Pancreas (tissue), 10 donors: ENCODE measurements around the gene INPP5K. TPM values are rescaled to one million over a fixed set of nuclear protein-coding genes. Genes with fewer than 3 reads are reported as not detected.

Source experiments
- ATAC-seq, 4 donors: fragments of 200-7000 bp; cut with Tn5 transposase; one replicate each; pipeline versions ENCODE4 v1.8.0 to v1.9.1; 2020; ENCODE audit warnings: mild to moderate bottlenecking in 4 of 4, moderate library complexity in 4 of 4
- DNase-seq, 6 donors: peaks; one replicate each; pipeline ENCODE4 v3.0.0-alpha.2; 2020
- FAIRE-seq: peaks from 2 replicates; lab custom pipeline; 2012; peaks lifted over from hg19 to GRCh38; lab: Jason Lieb, UNC
- H3K27ac ChIP-seq, 4 donors: fragments of 200-600 bp; sonication (generic); 1 replicate in 3 of 4; 2 replicates in 1 of 4; pipeline versions ENCODE4 v1.5.0 to v1.8.0; 2020
- H3K27me3 ChIP-seq, 4 donors: fragments of 200-600 bp; one replicate each; pipeline ENCODE4 v1.8.0; 2021
- H3K36me3 ChIP-seq, 3 donors: fragments of 200-600 bp; sonication (generic) in 1 of 3; one replicate each; pipeline versions ENCODE4 v1.5.0 to v1.8.0; 2020 to 2021
- H3K4me1 ChIP-seq, 3 donors: fragments of 200-600 bp; one replicate each; pipeline ENCODE4 v1.8.0; 2021
- H3K4me3 ChIP-seq, 4 donors: fragments of 200-600 bp; sonication (generic) in 2 of 4; one replicate each; pipeline versions ENCODE4 v1.5.0 to v1.8.0; 2020 to 2021
- H3K9me3 ChIP-seq, 4 donors: fragments of 200-600 bp; one replicate each; pipeline ENCODE4 v1.8.0; 2021
- WGBS, 2 donors: extraction: QIAGEN DNeasy Blood & Tissue Kit; methylation state at CpG; one replicate each; pipeline ENCODE4 v1.1.7; 2013; 5-methylcytosine and 5-hydroxymethylcytosine counted together
- intact Hi-C, 3 donors: fragments of 100-400 bp; cut with DNase I; formaldehyde crosslinking; loops; one replicate each; pipeline versions ENCODE4 v1.11.1 to v1.14.2; 2022
- polyA plus RNA-seq, 2 donors: library from polyadenylated mRNA; stranded (reverse); fragments of 200-250 nt; gene quantifications; one replicate each; pipeline ENCODE4 v1.2.3, GENCODE V29; 2013
- total RNA-seq, 6 donors: library from RNA; stranded (reverse); fragmentation: NEBNext Ultra II Directional in 4 of 6; extraction: Animal tissue kit (Norgen Biotek cat#: 25700) in 4 of 6; gene quantifications; one replicate each; pipeline versions ENCODE4 v1.2.1 to v1.2.4, GENCODE V29; 2021 to 2023
- TF ChIP-seq, protein P1 (sequence below), 4 donors: fragments of 200-600 bp; sonication (generic) in 3 of 4; IDR thresholded peaks; one replicate each; pipeline versions ENCODE4 v1.5.0 to v1.8.0; 2021; ENCODE audit warnings: antibody characterized with exemption in 4 of 4
- donor health status: healthy with polysubstance abuse.
- donor health status: DM: no; HTN: no; CAD: no; lungs with moderate emphysema.
- donor health status: DM: no; HTN: no; CAD: no.
- donor health status: control.
- donor health status: control.
- donor health status: Bipolar disorder and iron deficiency.
- donor health status: DM: yes; HTN: yes; CAD: no.
- donor health status: DM: no; HTN: no; CAD: no.
- donor health status: DM: no; HTN: no; CAD: no.
- donor health status: DM: yes; HTN: yes; CAD: no.

Gene INPP5K
- total and polyA plus RNA-seq, 8 donors, result 13.2 to 24.4 (median 17.8) TPM

DNA sequence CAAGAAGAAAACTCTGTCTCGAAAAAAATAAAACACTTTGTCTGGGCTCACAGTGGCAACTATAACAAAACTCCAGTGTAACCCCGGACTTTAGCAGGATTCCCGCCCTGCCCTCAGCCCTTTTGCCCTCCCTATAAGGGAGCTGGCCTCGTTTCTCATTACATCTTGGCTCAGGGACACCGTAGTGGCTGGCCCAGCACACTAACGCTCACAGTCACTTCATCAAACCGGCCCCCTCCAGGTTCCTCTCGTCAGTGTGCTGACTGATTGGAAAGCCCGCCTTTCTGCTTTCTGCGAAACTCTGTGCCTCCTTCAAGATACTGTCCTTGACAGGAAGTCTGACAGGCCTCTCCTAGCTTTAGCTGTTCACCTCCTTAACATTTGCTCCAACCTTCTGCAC, 12.7 kb downstream of the INPP5K start:
- no peak for ATAC-seq

DNA sequence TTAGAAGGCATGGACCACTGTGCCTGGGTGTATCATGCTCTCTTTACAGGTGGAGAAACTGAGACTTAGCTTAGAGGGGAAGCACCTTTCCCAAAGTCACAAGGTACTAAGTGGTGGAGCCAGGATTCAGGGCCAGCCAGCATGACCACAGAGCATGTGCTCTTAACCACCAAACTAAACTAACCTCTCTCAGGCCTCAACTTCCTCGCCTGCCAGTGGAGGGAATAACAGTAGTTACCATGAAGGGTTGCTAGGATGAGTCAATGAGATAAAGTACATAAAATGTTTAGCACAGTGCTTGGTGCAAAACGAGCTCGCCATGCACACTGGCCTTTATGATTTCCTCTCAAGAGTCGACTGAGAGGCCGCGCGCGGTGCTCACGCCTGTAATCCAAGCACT, 17.5 kb downstream of the INPP5K start:
- TF ChIP-seq, protein P1, sequence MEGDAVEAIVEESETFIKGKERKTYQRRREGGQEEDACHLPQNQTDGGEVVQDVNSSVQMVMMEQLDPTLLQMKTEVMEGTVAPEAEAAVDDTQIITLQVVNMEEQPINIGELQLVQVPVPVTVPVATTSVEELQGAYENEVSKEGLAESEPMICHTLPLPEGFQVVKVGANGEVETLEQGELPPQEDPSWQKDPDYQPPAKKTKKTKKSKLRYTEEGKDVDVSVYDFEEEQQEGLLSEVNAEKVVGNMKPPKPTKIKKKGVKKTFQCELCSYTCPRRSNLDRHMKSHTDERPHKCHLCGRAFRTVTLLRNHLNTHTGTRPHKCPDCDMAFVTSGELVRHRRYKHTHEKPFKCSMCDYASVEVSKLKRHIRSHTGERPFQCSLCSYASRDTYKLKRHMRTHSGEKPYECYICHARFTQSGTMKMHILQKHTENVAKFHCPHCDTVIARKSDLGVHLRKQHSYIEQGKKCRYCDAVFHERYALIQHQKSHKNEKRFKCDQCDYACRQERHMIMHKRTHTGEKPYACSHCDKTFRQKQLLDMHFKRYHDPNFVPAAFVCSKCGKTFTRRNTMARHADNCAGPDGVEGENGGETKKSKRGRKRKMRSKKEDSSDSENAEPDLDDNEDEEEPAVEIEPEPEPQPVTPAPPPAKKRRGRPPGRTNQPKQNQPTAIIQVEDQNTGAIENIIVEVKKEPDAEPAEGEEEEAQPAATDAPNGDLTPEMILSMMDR (IDR thresholded peaks at IDR 0.05), result no peak
- no peaks in the 10 kb centered on the region for H3K36me3 ChIP-seq
- no peak overlapping the region for H3K27ac ChIP-seq
- no peak for DNase-seq
- no peaks in the 10 kb centered on the region for H3K9me3 ChIP-seq
- WGBS, 2 donors, result 84 to 85% methylated on average over 9 of the region's 9 CpGs
- H3K4me3 ChIP-seq, result no peak overlapping the region
- H3K27me3 ChIP-seq, result no peaks in the 10 kb centered on the region
- no peaks in the 10 kb centered on the region for H3K4me1 ChIP-seq
- FAIRE-seq, result no peak
- ATAC-seq, result no peak
- intact Hi-C loops, result no loop called here

More for the DNA sequence above, 12.7 kb downstream of the INPP5K start:
- Histone ChIP-seq H3K27me3 (no peaks in the 10 kb centered on the region), H3K4me1 (no peaks in the 10 kb centered on the region), H3K9me3 (no peaks in the 10 kb centered on the region), H3K27ac (no peak overlapping the region), H3K36me3 (peaks cover 0 to 3% (median 0%) of the 10 kb centered on the region in 3 donors), H3K4me3 (no peak overlapping the region)
- DNase-seq, result no peak
- no peak for FAIRE-seq
- 88 to 91% methylated on average over 10 of the region's 10 CpGs for WGBS, 2 donors
- TF ChIP-seq, protein P1 (IDR thresholded peaks at IDR 0.05), result no peak
- intact Hi-C loops, result no loop called here

DNA sequence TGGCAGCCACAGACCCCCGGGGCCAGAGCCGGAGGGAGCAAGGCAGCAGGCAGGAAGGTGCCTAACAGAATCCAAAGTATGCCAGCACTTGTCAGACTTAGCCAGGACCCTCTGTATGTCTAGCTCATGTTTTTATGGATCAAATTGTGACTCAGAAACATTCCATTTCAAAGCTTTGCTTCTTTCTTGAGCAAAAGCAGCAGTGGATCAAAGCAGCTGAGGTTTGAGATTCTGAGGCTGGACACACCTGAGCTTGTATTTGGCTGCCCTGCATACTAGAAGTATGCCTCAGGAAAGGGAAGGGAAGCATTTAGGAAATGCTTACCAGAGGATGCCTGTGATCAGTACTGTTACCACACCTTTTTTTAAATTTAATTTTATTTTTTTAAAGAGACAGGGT, 18.2 kb downstream of the INPP5K start:
- TF ChIP-seq, protein P1 (IDR thresholded peaks at IDR 0.05), result no peak
- Histone ChIP-seq H3K4me1 (no peaks in the 10 kb centered on the region), H3K27ac (no peak overlapping the region), H3K9me3 (no peaks in the 10 kb centered on the region), H3K27me3 (no peaks in the 10 kb centered on the region), H3K4me3 (no peak overlapping the region), H3K36me3 (no peaks in the 10 kb centered on the region)
- no peak for FAIRE-seq
- 79 to 92% methylated on average over 2 of the region's 2 CpGs for WGBS, 2 donors
- intact Hi-C loops, result no loop called here
- no peak for DNase-seq
- ATAC-seq, result no peak

DNA sequence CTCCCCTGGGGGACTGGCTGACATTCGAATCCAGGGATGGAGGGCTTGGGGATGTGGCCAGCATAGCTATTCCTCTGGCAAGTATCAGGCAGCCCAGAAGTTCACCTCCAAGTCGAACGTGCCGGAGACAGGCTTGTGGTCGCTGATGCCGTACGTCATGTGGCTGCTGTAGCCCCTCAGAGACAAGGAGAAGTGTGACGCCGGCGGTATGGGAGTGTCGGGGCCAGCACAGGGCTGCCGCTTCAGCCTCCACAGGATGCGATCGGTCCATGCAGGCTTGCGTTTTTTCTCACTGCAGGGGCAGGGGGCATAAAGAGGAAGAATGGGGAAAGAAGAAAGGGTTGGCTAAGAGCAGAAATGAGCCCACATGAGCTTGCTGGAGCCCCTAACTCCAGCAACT, 18.6 kb downstream of the INPP5K start:
- Histone ChIP-seq H3K27me3 (no peaks in the 10 kb centered on the region), H3K4me3 (no peak overlapping the region), H3K4me1 (no peaks in the 10 kb centered on the region), H3K9me3 (no peaks in the 10 kb centered on the region), H3K27ac (no peak overlapping the region), H3K36me3 (no peaks in the 10 kb centered on the region)
- FAIRE-seq (no peak), DNase-seq (no peak), ATAC-seq (no peak)
- intact Hi-C loops, result no loop called here
- 85 to 90% methylated on average over 15 of the region's 15 CpGs for WGBS, 2 donors
- TF ChIP-seq, protein P1 (IDR thresholded peaks at IDR 0.05), result no peak

DNA sequence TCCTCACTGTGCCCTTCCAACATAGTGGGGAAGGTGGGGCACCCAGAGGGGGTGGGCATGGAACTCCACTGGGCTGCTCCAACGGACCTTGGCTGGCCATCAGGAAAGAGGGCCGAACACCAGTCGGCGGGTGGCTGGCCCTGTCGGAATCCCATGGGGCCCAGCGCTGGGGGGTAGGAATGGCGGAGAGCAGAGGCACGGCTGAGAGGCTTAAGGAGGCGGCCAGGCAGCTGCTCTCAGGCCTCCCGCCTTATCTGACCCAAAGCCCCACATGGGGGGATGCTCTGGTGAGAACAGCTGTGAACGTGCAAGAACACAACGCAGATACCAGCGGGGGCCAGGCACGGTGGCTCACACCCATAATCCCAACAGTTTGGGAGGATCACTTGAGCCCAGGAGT, 19.5 kb downstream of the INPP5K start:
- DNase-seq (no peak), ATAC-seq (no peak), FAIRE-seq (no peak)
- Histone ChIP-seq H3K36me3 (no peaks in the 10 kb centered on the region), H3K9me3 (no peaks in the 10 kb centered on the region), H3K4me1 (no peaks in the 10 kb centered on the region), H3K27me3 (no peaks in the 10 kb centered on the region), H3K27ac (no peak overlapping the region), H3K4me3 (no peak overlapping the region)
- intact Hi-C loops, result no loop called here
- WGBS, 2 donors, result 93 to 97% methylated on average over 14 of the region's 14 CpGs
- TF ChIP-seq, protein P1 (IDR thresholded peaks at IDR 0.05), result no peak
